Esophagus squamous epithelium (tissue), 4 donors: Measurements from ENCODE around the gene PCDHGA7.

Experiments
- POLR2A ChIP-seq, 4 donors: fragments of 450-650 bp; IDR thresholded peaks; one replicate each; pipeline ENCODE4 v1.6.1; 2017; ENCODE audit warnings: antibody characterized with exemption in 4 of 4, mild to moderate bottlenecking in 4 of 4, moderate library complexity in 3 of 4
- TF ChIP-seq, protein P1 (sequence below), 6 experiments: fragments of 450-650 bp in 4 of 6; fragments of 200-600 bp in 2 of 6; sonication (generic) in 2 of 6; IDR thresholded peaks; one replicate each; pipeline ENCODE4 v1.5.1; 2016 to 2019; ENCODE audit warnings: antibody characterized with exemption in 6 of 6, mild to moderate bottlenecking in 4 of 6, moderate library complexity in 4 of 6

GRCh38 chr5:141362719-141363118, 19.8 kb upstream of the PCDHGA7 start:
- TF ChIP-seq, protein P1, sequence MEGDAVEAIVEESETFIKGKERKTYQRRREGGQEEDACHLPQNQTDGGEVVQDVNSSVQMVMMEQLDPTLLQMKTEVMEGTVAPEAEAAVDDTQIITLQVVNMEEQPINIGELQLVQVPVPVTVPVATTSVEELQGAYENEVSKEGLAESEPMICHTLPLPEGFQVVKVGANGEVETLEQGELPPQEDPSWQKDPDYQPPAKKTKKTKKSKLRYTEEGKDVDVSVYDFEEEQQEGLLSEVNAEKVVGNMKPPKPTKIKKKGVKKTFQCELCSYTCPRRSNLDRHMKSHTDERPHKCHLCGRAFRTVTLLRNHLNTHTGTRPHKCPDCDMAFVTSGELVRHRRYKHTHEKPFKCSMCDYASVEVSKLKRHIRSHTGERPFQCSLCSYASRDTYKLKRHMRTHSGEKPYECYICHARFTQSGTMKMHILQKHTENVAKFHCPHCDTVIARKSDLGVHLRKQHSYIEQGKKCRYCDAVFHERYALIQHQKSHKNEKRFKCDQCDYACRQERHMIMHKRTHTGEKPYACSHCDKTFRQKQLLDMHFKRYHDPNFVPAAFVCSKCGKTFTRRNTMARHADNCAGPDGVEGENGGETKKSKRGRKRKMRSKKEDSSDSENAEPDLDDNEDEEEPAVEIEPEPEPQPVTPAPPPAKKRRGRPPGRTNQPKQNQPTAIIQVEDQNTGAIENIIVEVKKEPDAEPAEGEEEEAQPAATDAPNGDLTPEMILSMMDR (IDR thresholded peaks at IDR 0.05) = no peak
- TF ChIP-seq POLR2A (IDR thresholded peaks at IDR 0.05) = no peak
